ENCODE data around the gene KRTAP12-3.

KRTAP12-3 gene

GRCh38 chr21:44706706-44707581, 49.2 kb downstream of the KRTAP12-3 start:
- TF ChIP-seq CTCF (conservative IDR thresholded peaks at IDR 0.05; ENCODE audit: low read depth), result no peak
- ChIA-PET CTCF (no interaction called here), POLR2A (ENCODE audit: low non-redundant PET) (interaction anchor here (0.6 kb wide), 1 partner anchor 195 kb away, joined by 5 read pairs; no protein-coding TSS in a partner anchor)
- no peak overlapping the region for H3K27ac ChIP-seq
- DNase-seq (ENCODE audit: low spot score), result no peak

Measured in RWPE1 (cell line).